NCI-H2171 (cell line): ENCODE data around the gene CHAF1B.
"Not testable (repeated sequence)": the region's sequence is repeated elsewhere in the genome, so short reads cannot be mapped to it uniquely, and the experiment has no call there.

ENCODE experiments used
- DNase-seq: peaks from one replicate; lab custom pipeline; 2025; lab: John Stamatoyannopoulos, UW

Gene CHAF1B

GRCh38 chr21:36388835-36389234, 3.6 kb downstream of the CHAF1B start:
- DNase-seq = peak; percentile 60

GRCh38 chr21:36391649-36392048, 6.5 kb downstream of the CHAF1B start:
- DNase-seq = not testable (repeated sequence)

GRCh38 chr21:36395353-36396111, 10.3 kb downstream of the CHAF1B start:
- no peak for DNase-seq

- DNase-seq = no peak
These were observed 11.1 kb downstream of the CHAF1B start for GRCh38 chr21:36396325-36396724.

- DNase-seq = no peak
These were observed 11.8 kb downstream of the CHAF1B start for GRCh38 chr21:36396971-36397370.

GRCh38 chr21:36397606-36398005, 12.4 kb downstream of the CHAF1B start:
- no peak for DNase-seq

- not testable (repeated sequence) for DNase-seq
These were observed 14.5 kb downstream of the CHAF1B start for GRCh38 chr21:36399736-36400135.

- DNase-seq = no peak
These were observed 15.5 kb downstream of the CHAF1B start for GRCh38 chr21:36400719-36401118.

- DNase-seq = no peak
These were observed 17.1 kb downstream of the CHAF1B start for GRCh38 chr21:36402339-36402738.

- DNase-seq = no peak
These were observed 18.5 kb downstream of the CHAF1B start for GRCh38 chr21:36403713-36404112.

- DNase-seq = no peak
These were observed 23.4 kb downstream of the CHAF1B start for GRCh38 chr21:36408568-36408967.

GRCh38 chr21:36411301-36411700, 26.1 kb downstream of the CHAF1B start:
- DNase-seq = no peak

GRCh38 chr21:36412916-36413315, 27.7 kb downstream of the CHAF1B start:
- no peak for DNase-seq

GRCh38 chr21:36415375-36415774, 30.2 kb downstream of the CHAF1B start:
- no peak for DNase-seq

GRCh38 chr21:36419241-36419640, 34.0 kb downstream of the CHAF1B start:
- DNase-seq = no peak

- no peak for DNase-seq
These were observed 34.8 kb downstream of the CHAF1B start for GRCh38 chr21:36419996-36420395.

GRCh38 chr21:36420571-36421339, 35.6 kb downstream of the CHAF1B start:
- no peak for DNase-seq

GRCh38 chr21:36422279-36423098, 37.3 kb downstream of the CHAF1B start:
- no peak for DNase-seq

- no peak for DNase-seq
These were observed 38.7 kb downstream of the CHAF1B start for GRCh38 chr21:36423771-36424433.

- no peak for DNase-seq
These were observed 39.4 kb downstream of the CHAF1B start for GRCh38 chr21:36424592-36424991.

- no peak for DNase-seq
These were observed 40.1 kb downstream of the CHAF1B start for GRCh38 chr21:36425286-36425685.

- no peak for DNase-seq
These were observed 42.3 kb downstream of the CHAF1B start for GRCh38 chr21:36427502-36427901.
